OCI-LY1 (cell line): Measurements from ENCODE around the gene VCL.

ENCODE experiments used
- H2AFZ ChIP-seq: fragments of 200-600 bp; sonication (generic), shearing (Covaris generic); 2 replicates; pipeline ENCODE4 v1.6.0; 2014; ENCODE audit warnings: antibody characterized with exemption, mild to moderate bottlenecking, low read length
- H3F3A ChIP-seq: fragments of 200-600 bp; sonication (generic), shearing (Covaris generic); 2 replicates; pipeline ENCODE4 v1.6.0; 2014; ENCODE audit warnings: mild to moderate bottlenecking, antibody characterized with exemption, low read length, moderate library complexity; ENCODE audit not compliant: insufficient read depth
- H3K27ac ChIP-seq: fragments of 200-600 bp; sonication (generic); 2 replicates; pipeline ENCODE4 v1.5.1; 2014; ENCODE audit warnings: low read length, mixed run types, mild to moderate bottlenecking, low read depth; ENCODE audit not compliant: poor library complexity, severe bottlenecking
- H3K27me3 ChIP-seq: fragments of 200-600 bp; sonication (generic); 2 replicates; pipeline ENCODE4 v1.6.0; 2014; ENCODE audit warnings: antibody characterized with exemption, mild to moderate bottlenecking, low read length, moderate library complexity; ENCODE audit not compliant: insufficient read depth
- H3K36me3 ChIP-seq: fragments of 200-600 bp; sonication (generic); 2 replicates; pipeline ENCODE4 v1.6.1; 2014; ENCODE audit warnings: mild to moderate bottlenecking, antibody characterized with exemption, low read length, moderate library complexity, mixed read lengths; ENCODE audit not compliant: insufficient read depth
- H3K4me1 ChIP-seq: fragments of 200-600 bp; sonication (generic); 2 replicates; pipeline ENCODE4 v1.5.1; 2014; ENCODE audit warnings: mild to moderate bottlenecking, low read length, moderate library complexity; ENCODE audit not compliant: insufficient read depth, severe bottlenecking
- H3K4me2 ChIP-seq: fragments of 200-600 bp; sonication (generic), shearing (Covaris generic); 2 replicates; pipeline ENCODE4 v1.6.1; 2014; ENCODE audit warnings: low read length
- H3K4me3 ChIP-seq: fragments of 200-600 bp; sonication (generic); 2 replicates; pipeline ENCODE4 v1.5.1; 2014; ENCODE audit warnings: low read length, low read depth, mild to moderate bottlenecking, mixed read lengths; ENCODE audit not compliant: poor library complexity, severe bottlenecking
- H3K79me2 ChIP-seq: fragments of 200-600 bp; shearing (Covaris generic); 2 replicates; pipeline ENCODE4 v1.6.1; 2016; ENCODE audit warnings: mixed run types, low read length, mixed read lengths; ENCODE audit not compliant: insufficient read depth
- H3K9ac ChIP-seq: fragments of 200-600 bp; sonication (generic), shearing (Covaris generic); 2 replicates; pipeline ENCODE4 v1.6.1; 2014; ENCODE audit warnings: mild to moderate bottlenecking, low read length, mixed read lengths
- H3K9me2 ChIP-seq: fragments of 200-600 bp; sonication (generic), shearing (Covaris generic); 2 replicates; pipeline ENCODE4 v1.6.1; 2014; ENCODE audit warnings: low read depth, mild to moderate bottlenecking, low read length, mixed read lengths
- H3K9me3 ChIP-seq: fragments of 200-600 bp; shearing (Covaris generic); 2 replicates; pipeline ENCODE4 v1.6.1; 2014; ENCODE audit warnings: low read length, mixed read lengths
- H4K20me1 ChIP-seq: fragments of 200-600 bp; sonication (generic), shearing (Covaris generic); 2 replicates; pipeline ENCODE4 v1.6.0; 2016; ENCODE audit warnings: mild to moderate bottlenecking, low read length; ENCODE audit not compliant: insufficient read depth
- EZH2 ChIP-seq: fragments of 200-600 bp; sonication (generic), shearing (Covaris generic); IDR thresholded peaks from 2 replicates; pipeline ENCODE4 v1.8.0; 2017; ENCODE audit warnings: borderline replicate concordance, mixed run types, mild to moderate bottlenecking, antibody characterized with exemption, low read length, moderate library complexity, mixed read lengths
- TF ChIP-seq, protein P1 (sequence below): fragments of 200-600 bp; sonication (generic), shearing (Covaris generic); IDR thresholded peaks from 2 replicates; pipeline ENCODE4 v1.5.1; 2017; ENCODE audit warnings: mild to moderate bottlenecking, antibody characterized with exemption, low read length, moderate library complexity, mixed read lengths

VCL gene

DNA sequence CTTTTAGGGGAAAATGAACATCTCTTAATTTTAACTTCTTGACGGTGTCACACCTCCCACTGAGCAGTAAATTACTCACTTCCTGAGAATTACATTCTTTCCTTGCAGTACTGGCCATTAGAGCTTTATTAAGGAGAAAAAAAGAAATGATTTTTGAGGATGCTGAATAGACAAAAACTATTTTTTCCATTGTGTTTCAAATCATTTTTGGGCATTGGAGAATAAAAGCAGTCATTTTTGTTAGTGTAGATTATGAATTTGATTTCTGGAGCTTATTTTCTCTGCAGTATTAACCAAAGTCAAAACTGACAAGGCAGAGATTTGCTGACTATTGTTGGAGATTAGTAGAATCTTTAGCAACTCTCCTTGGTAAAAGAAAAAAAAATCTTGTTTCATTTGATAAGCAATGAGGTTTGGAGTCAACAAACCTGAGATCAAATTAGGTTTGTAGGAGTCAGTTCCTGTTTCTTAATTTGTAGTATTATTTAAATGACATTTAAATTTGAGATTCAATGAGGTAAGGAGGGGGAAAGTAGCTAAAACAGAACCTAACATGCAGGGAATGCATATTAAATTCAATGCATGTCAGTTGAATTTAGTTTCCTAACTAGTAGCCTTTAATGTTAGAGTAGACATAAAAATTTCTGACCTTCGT lies 82.1 kb downstream of the VCL start:
- Histone ChIP-seq H3K4me1 (peaks cover 26% of the 10 kb centered on the region), H3F3A (no peaks in the 10 kb centered on the region), H3K4me3 (no peak overlapping the region), H3K27ac (no peak overlapping the region), H3K79me2 (no peaks in the 10 kb centered on the region), H3K27me3 (no peaks in the 10 kb centered on the region), H3K9ac (no peak overlapping the region), H4K20me1 (no peaks in the 10 kb centered on the region), H2AFZ (no peak overlapping the region), H3K9me3 (no peaks in the 10 kb centered on the region), H3K9me2 (no peaks in the 10 kb centered on the region), H3K4me2 (no peak overlapping the region), H3K36me3 (no peaks in the 10 kb centered on the region)
- TF ChIP-seq, protein P1, sequence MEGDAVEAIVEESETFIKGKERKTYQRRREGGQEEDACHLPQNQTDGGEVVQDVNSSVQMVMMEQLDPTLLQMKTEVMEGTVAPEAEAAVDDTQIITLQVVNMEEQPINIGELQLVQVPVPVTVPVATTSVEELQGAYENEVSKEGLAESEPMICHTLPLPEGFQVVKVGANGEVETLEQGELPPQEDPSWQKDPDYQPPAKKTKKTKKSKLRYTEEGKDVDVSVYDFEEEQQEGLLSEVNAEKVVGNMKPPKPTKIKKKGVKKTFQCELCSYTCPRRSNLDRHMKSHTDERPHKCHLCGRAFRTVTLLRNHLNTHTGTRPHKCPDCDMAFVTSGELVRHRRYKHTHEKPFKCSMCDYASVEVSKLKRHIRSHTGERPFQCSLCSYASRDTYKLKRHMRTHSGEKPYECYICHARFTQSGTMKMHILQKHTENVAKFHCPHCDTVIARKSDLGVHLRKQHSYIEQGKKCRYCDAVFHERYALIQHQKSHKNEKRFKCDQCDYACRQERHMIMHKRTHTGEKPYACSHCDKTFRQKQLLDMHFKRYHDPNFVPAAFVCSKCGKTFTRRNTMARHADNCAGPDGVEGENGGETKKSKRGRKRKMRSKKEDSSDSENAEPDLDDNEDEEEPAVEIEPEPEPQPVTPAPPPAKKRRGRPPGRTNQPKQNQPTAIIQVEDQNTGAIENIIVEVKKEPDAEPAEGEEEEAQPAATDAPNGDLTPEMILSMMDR: no peak

DNA sequence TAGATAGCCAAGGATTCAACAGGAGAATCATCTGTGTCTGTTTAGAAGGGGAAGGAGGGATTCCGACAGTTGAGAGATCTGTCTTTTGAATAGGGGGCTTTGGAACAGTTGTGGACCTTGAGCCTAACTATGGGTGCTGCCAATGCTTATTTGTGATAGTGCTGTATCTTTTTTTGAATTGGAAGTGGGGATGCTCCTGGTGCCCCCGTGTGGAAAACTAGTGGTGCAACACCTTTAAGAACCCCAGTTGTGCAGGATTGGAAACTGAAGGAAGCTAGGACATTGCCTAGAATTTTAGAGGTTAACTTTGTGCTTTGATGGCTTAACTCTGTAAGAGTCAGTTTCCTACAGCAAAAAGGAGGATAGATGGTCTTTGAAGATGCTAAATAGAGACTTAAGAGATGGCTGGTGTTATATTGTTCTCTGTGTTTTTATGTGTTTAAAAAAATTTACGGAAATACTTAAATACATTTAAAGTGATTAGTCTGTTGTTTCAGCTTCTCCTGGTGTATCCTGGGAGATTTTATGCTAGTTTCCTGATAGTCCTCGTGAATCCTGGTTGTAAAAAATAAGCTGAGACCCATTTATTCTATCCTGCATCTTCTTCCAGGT lies 83.4 kb downstream of the VCL start:
- Histone ChIP-seq H3K4me3 (no peak overlapping the region), H3F3A (no peaks in the 10 kb centered on the region), H3K27ac (no peak overlapping the region), H2AFZ (no peak overlapping the region), H3K9ac (no peak overlapping the region), H3K9me2 (no peaks in the 10 kb centered on the region; the same call in 1 of the 2 replicates), H4K20me1 (no peaks in the 10 kb centered on the region), H3K4me2 (no peak overlapping the region), H3K9me3 (no peaks in the 10 kb centered on the region), H3K36me3 (no peaks in the 10 kb centered on the region), H3K79me2 (no peaks in the 10 kb centered on the region), H3K4me1 (peaks cover 17% of the 10 kb centered on the region), H3K27me3 (no peaks in the 10 kb centered on the region)
- TF ChIP-seq, protein P1: peak; percentile 65
- TF ChIP-seq EZH2: no peak

DNA sequence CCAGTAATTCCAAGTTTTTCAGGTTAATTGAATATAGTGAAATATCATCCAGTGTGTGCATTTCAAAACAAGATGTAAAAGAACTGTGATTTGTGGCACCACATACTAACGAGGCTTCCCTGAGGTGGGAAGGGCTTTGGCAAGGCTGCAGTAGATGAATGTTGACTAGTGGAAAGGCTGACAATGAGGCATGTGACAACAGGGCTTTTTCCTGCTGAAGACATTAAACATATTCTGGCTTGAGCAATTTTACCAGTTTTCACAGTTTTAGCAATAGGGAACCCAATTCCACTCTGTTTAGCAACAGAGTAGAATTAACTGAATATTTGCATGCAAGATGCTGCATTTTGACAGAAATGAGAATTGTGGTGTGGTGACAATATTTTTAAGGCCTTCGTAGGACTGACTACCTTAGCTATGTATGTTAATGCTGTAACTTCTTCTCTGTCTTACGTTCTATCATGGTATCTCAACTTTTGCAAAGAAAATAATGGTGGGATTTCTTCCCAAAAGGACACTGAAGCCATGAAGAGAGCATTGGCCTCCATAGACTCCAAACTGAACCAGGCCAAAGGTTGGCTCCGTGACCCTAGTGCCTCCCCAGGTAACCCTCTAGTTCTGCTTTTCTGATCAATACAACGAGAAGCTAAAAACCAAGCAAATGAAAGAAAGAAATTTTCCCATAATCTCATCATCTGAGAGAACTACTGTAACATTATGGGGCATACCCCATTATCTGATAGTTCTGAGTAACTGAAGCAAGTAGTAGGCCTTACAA lies 84.2 kb downstream of the VCL start:
- Histone ChIP-seq H3K9ac (no peak overlapping the region), H3F3A (no peaks in the 10 kb centered on the region), H3K9me3 (no peaks in the 10 kb centered on the region), H3K4me1 (peaks cover 10% of the 10 kb centered on the region), H2AFZ (no peak overlapping the region), H3K4me3 (no peak overlapping the region), H3K36me3 (no peaks in the 10 kb centered on the region), H3K27ac (no peak overlapping the region), H4K20me1 (no peaks in the 10 kb centered on the region), H3K9me2 (no peaks in the 10 kb centered on the region; the same call in 1 of the 2 replicates), H3K27me3 (no peaks in the 10 kb centered on the region), H3K4me2 (no peak overlapping the region), H3K79me2 (no peaks in the 10 kb centered on the region)
- TF ChIP-seq, protein P1: no peak
- TF ChIP-seq EZH2: no peak
